ENCODE measurements around the gene FBXL17.
"Not testable (repeated sequence)": the region's sequence is repeated elsewhere in the genome, so short reads cannot be mapped to it uniquely, and the experiment has no call there.

The FBXL17 gene

GRCh38 chr5:108303086-108303485, 78.8 kb downstream of the FBXL17 start:
- no peak for DNase-seq

- no peak for DNase-seq
These were observed 84.8 kb downstream of the FBXL17 start for GRCh38 chr5:108297042-108297601.

GRCh38 chr5:108295578-108296368, 86.1 kb downstream of the FBXL17 start:
- DNase-seq, result no peak

GRCh38 chr5:108280960-108281569, 100.8 kb downstream of the FBXL17 start:
- DNase-seq, result no peak

GRCh38 chr5:108280248-108280647, 101.7 kb downstream of the FBXL17 start:
- no peak for DNase-seq

GRCh38 chr5:108278285-108279240, 103.3 kb downstream of the FBXL17 start:
- DNase-seq, result no peak

GRCh38 chr5:108276187-108277050, 105.5 kb downstream of the FBXL17 start:
- DNase-seq, result no peak

- not testable (repeated sequence) for DNase-seq
These were observed 107.8 kb downstream of the FBXL17 start for GRCh38 chr5:108274080-108274479.

- DNase-seq, result no peak
These were observed 110.8 kb downstream of the FBXL17 start for GRCh38 chr5:108271127-108271526.

- no peak for DNase-seq
These were observed 115.7 kb downstream of the FBXL17 start for GRCh38 chr5:108266242-108266641.

GRCh38 chr5:108264533-108264932, 117.4 kb downstream of the FBXL17 start:
- DNase-seq, result no peak

- DNase-seq, result no peak
These were observed 118.6 kb downstream of the FBXL17 start for GRCh38 chr5:108263338-108263737.

GRCh38 chr5:108260858-108261170, 121.1 kb downstream of the FBXL17 start:
- DNase-seq, result no peak

- DNase-seq, result peak; percentile 42
These were observed 121.6 kb downstream of the FBXL17 start for GRCh38 chr5:108260117-108260857.

- no peak for DNase-seq
These were observed 122.6 kb downstream of the FBXL17 start for GRCh38 chr5:108259306-108259705.

GRCh38 chr5:108257996-108258395, 123.9 kb downstream of the FBXL17 start:
- DNase-seq, result no peak

GRCh38 chr5:108255468-108255867, 126.4 kb downstream of the FBXL17 start:
- DNase-seq, result no peak

- no peak for DNase-seq
These were observed 130.5 kb downstream of the FBXL17 start for GRCh38 chr5:108251350-108251749.

- DNase-seq, result no peak
These were observed 132.0 kb downstream of the FBXL17 start for GRCh38 chr5:108249785-108250426.

- DNase-seq, result no peak
These were observed 132.7 kb downstream of the FBXL17 start for GRCh38 chr5:108249095-108249784.

Measured in effector CD4-positive, alpha-beta T cell (primary cell).